Thyroid gland (tissue), 4 donors: ENCODE measurements around the gene ITGB1.

ENCODE experiments used
- CTCF ChIP-seq, 6 experiments: fragments of 200-600 bp in 3 of 6; fragments of 450-650 bp in 3 of 6; sonication (generic) in 3 of 6; IDR thresholded peaks; one replicate each; pipeline ENCODE4 v1.5.1; 2016 to 2019; ENCODE audit warnings: antibody characterized with exemption in 6 of 6, mild to moderate bottlenecking in 2 of 6, inconsistent platforms in 1 of 6, moderate library complexity in 1 of 6
- POLR2A ChIP-seq, 2 donors: fragments of 450-650 bp; IDR thresholded peaks; one replicate each; pipeline ENCODE4 v1.6.1; 2017; ENCODE audit warnings: antibody characterized with exemption in 2 of 2, mild to moderate bottlenecking in 2 of 2, moderate library complexity in 1 of 2

- TF ChIP-seq CTCF (IDR thresholded peaks at IDR 0.05) (no peak), POLR2A (IDR thresholded peaks at IDR 0.05) (no peak)
Measured at GRCh38 chr10:32957341-32958084, 517 bp downstream of the ITGB1 start.
